Progenitor cell of endocrine pancreas (in vitro differentiated cells): ENCODE results near the gene SPPL2C. TPM values are rescaled to one million over a fixed set of nuclear protein-coding genes. Genes with fewer than 3 reads are reported as not detected.

Experiments
- DNase-seq: peaks from one replicate; pipeline ENCODE4 v3.0.0; 2021; ENCODE audit warnings: low spot score; ENCODE audit not compliant: unreplicated experiment
- H3K27ac Mint-ChIP-seq: 2 replicates; pipeline ENCODE4 v1.8.0; 2021; ENCODE audit warnings: mild to moderate bottlenecking, moderate library complexity, mixed read lengths
- H3K27me3 Mint-ChIP-seq: 2 replicates; pipeline ENCODE4 v1.8.0; 2021; ENCODE audit warnings: mixed read lengths
- H3K36me3 Mint-ChIP-seq: 2 replicates; pipeline ENCODE4 v1.8.0; 2022; ENCODE audit warnings: mixed read lengths; ENCODE audit not compliant: insufficient read depth
- H3K4me1 Mint-ChIP-seq: 2 replicates; pipeline ENCODE4 v1.8.0; 2021; ENCODE audit warnings: low read depth, mixed read lengths
- H3K4me3 Mint-ChIP-seq: 2 replicates; pipeline ENCODE4 v1.8.0; 2021; ENCODE audit warnings: low read depth, mild to moderate bottlenecking, moderate library complexity, mixed read lengths
- H3K9me3 Mint-ChIP-seq: 2 replicates; pipeline ENCODE4 v1.8.0; 2021; ENCODE audit warnings: low read depth, mixed read lengths
- CTCF ChIP-seq: fragments of 200-600 bp; sonication (generic); IDR thresholded peaks from one replicate; pipeline ENCODE4 v1.5.0; 2021; ENCODE audit warnings: antibody characterized with exemption, mild to moderate bottlenecking; ENCODE audit not compliant: unreplicated experiment
- total RNA-seq: library from RNA; stranded (reverse); gene quantifications from 2 replicates; pipeline ENCODE4 v1.2.1, GENCODE V29; 2021

Gene SPPL2C
- total RNA-seq, 1 donor from 2014 or later = not detected

- Mint-ChIP-seq H3K36me3 (no peaks in the 10 kb centered on the region), H3K4me3 (no peak overlapping the region), H3K27me3 (peaks cover 37% of the 10 kb centered on the region), H3K9me3 (no peaks in the 10 kb centered on the region), H3K4me1 (peaks cover 3% of the 10 kb centered on the region), H3K27ac (no peak overlapping the region)
- no peak for TF ChIP-seq CTCF
- DNase-seq = no peak
These were observed 19.4 kb downstream of the SPPL2C start for GRCh38 chr17:45863857-45864654.

- DNase-seq = no peak
- TF ChIP-seq CTCF = no peak
- Mint-ChIP-seq H3K4me1 (peaks cover 3% of the 10 kb centered on the region), H3K36me3 (no peaks in the 10 kb centered on the region), H3K9me3 (no peaks in the 10 kb centered on the region), H3K27ac (no peak overlapping the region), H3K27me3 (peaks cover 29% of the 10 kb centered on the region), H3K4me3 (no peak overlapping the region)
These were observed 22.5 kb downstream of the SPPL2C start for GRCh38 chr17:45867171-45867570.

- Mint-ChIP-seq H3K4me1 (peaks cover 3% of the 10 kb centered on the region), H3K4me3 (no peak overlapping the region), H3K9me3 (no peaks in the 10 kb centered on the region), H3K36me3 (no peaks in the 10 kb centered on the region), H3K27me3 (peaks cover 28% of the 10 kb centered on the region), H3K27ac (no peak overlapping the region)
- DNase-seq = no peak
- no peak for TF ChIP-seq CTCF
These were observed 23.0 kb downstream of the SPPL2C start for GRCh38 chr17:45867702-45868101.

- H3K4me3 Mint-ChIP-seq = no peak overlapping the region
- TF ChIP-seq CTCF = no peak
- no peak for DNase-seq
- no peak overlapping the region for H3K27ac Mint-ChIP-seq
- peaks cover 28% of the 10 kb centered on the region for H3K27me3 Mint-ChIP-seq
- no peaks in the 10 kb centered on the region for H3K9me3 Mint-ChIP-seq
- no peaks in the 10 kb centered on the region for H3K36me3 Mint-ChIP-seq
- H3K4me1 Mint-ChIP-seq = peaks cover 3% of the 10 kb centered on the region
These were observed 23.6 kb downstream of the SPPL2C start for GRCh38 chr17:45868276-45868675.

GRCh38 chr17:45869676-45870341, 25.1 kb downstream of the SPPL2C start:
- Mint-ChIP-seq H3K27ac (no peak overlapping the region), H3K4me1 (peaks cover 3% of the 10 kb centered on the region), H3K36me3 (no peaks in the 10 kb centered on the region), H3K27me3 (peaks cover 20% of the 10 kb centered on the region), H3K9me3 (no peaks in the 10 kb centered on the region), H3K4me3 (no peak overlapping the region)
- no peak for TF ChIP-seq CTCF
- DNase-seq = no peak
